GM18526 (cell line): ENCODE results near the gene AOAH.

Experiments used
- POLR2A ChIP-seq: IDR thresholded peaks from 3 replicates; pipeline ENCODE4 v1.6.1; 2011; ENCODE audit not compliant: insufficient read length; ENCODE audit errors: extremely low read depth

Gene AOAH

DNA sequence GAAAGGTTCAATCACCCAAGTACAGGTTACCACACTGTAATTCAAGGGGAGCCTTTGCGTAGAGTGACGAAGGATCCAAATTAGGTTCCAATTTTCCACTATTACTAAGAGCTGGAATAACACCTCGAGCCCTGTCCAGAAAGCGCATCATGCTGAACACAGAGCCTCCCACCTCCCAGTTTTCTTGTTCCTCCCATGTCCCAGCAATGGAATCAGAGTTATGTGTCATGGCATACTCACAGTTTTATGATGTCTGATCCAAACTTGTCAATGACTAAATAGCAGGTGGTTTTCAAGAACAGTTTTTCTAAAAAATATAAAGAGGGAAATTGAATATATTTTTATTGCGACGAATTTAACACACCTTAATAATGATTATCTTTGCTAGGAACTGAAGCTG is 50.6 kb downstream of the AOAH start:
- no peak for TF ChIP-seq POLR2A

DNA sequence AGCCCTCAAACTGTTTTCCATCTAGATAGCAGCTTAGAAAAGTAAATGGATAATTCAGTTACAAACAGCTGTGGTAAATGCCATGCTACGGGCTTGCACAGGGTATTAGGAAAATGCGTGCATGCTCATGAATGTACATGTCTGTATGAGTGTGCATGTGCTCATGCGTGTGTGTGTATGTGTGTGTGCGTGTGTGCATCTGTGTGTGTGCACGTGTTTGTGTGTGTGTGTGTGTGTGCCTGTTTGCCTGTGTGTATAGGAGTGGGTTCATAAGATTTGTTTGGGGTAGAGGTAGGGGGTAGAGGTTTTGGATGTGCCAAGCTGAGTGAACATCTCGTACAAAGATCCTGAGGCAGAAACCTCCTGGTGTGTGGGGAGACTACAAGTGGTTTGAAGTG is 52.9 kb downstream of the AOAH start:
- TF ChIP-seq POLR2A: no peak

DNA sequence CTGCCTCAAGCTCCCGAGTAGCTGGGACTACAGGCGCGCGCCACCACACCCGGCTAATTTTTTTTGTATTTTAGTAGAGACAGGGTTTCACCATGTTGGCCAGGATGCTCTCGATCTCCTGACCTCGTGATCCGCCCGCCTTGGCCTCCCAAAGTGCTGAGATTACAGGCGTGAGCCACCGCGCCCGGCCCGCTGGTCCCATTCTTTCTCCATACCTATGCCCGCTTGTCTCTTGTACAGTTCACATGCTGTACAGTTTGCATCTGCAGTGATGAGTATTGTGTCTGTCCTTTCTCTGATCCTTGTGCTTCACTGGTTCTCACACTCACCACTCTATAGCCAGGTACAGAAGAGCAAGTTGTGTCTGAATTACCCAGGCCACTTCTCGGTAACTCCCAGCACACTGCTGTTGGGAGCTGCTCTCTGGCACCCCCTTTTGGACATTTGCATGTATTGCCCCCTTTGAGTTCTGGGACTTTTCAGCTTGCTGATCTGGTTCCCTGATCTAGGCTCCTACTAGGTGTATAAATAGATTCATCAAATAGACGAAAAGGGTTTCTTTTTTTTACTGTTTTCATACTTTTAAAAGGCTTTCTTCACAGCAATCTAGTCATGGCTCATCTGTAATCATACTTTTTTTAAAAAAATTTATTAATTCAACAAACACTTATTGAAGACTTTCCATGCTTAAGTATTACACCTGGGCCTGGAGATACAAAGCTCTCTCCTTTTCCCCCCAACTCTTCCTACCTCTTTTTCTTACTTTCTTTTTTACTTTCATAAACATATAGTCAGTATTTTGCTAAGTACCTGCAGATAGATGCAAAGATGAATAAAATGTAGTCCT is 53.5 kb downstream of the AOAH start:
- TF ChIP-seq POLR2A: no peak

DNA sequence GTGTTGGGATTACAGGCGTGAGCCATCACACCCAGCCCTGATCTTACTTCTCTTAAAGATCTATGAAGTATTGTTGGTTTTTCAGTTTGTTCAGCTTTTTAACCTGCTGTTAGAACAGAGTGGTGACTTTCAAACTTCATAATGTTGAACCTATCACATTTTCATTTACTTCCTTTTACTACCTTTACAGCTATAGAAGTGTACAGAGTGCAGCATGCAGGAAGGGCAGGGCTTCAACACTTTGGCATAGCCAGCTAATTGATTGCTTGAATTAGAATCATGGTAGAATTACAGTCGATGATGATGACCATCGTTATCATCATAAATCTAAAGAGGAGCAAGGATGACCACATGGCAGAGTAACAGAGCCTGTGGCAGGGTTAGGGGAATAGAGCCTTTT is 55.5 kb downstream of the AOAH start:
- no peak for TF ChIP-seq POLR2A

DNA sequence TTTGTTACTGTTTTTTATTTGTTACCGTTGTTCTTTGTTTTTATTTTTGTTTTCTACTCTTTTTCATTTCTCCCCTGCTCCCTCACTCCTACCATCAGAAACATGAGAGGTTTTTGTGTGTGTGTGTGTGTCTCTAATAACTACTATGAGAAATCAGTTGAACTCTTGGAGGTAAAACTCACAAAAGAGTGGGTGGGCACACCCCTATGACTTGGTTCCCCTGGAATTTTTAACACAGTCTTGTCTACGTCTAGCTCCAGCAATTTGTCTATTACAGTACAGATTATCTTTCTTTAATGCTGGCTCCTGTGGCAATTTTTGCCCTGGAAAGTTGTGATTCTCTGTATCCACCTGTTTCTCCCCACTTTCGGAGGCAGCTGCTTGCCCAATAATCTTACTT is 56.2 kb downstream of the AOAH start:
- no peak for TF ChIP-seq POLR2A

DNA sequence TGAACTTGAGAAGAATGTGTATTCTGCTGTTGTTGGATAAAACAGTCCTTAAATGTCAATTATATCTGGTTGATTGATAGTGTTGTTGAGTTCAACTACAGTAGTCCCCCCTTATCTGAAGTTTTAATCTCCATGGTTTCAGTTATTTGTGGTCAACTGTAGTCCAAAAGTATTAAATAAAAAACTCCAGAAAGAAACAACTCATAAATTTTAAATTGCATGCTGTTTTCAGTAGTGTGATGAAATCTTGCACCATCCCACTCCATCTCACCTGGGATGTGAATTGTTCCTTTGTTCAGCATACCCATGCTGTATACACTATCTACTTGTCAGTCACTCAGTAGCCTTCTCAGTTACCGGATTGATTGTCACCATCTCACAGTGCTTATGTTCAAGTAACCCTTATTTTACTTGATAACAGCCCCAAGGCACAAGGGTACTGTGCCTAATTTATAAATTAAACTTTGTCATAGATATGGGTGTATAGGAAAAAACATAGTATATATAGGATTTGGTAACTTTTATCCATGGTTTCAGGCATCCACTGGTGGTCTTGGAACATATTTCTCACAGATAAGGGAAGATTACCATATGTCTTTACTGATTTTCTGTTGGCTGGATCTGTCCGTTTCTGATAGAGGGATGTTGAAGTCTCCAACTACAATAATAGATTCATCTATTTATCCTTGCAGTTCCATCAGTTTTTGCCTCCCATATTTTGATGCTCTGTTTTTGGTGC is 57.1 kb downstream of the AOAH start:
- TF ChIP-seq POLR2A: no peak

DNA sequence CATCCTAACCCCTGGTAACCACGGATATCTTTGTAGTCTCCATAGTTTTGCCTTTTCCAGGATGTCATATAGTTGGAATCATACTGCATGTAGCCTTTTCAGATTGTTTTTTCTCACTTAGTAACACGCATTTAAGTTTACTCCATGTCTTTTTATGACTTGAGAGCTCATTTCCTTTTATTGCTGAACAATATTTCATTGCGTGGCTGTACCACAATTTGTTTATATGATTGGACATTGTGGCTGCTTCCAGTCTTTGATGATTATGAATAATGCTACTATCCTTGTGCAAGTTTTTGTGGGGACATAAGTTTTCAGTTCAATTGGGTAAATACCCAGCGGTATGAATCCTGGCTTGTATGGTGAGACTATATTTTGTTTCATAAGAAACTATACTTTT is 60.8 kb downstream of the AOAH start:
- TF ChIP-seq POLR2A: no peak

DNA sequence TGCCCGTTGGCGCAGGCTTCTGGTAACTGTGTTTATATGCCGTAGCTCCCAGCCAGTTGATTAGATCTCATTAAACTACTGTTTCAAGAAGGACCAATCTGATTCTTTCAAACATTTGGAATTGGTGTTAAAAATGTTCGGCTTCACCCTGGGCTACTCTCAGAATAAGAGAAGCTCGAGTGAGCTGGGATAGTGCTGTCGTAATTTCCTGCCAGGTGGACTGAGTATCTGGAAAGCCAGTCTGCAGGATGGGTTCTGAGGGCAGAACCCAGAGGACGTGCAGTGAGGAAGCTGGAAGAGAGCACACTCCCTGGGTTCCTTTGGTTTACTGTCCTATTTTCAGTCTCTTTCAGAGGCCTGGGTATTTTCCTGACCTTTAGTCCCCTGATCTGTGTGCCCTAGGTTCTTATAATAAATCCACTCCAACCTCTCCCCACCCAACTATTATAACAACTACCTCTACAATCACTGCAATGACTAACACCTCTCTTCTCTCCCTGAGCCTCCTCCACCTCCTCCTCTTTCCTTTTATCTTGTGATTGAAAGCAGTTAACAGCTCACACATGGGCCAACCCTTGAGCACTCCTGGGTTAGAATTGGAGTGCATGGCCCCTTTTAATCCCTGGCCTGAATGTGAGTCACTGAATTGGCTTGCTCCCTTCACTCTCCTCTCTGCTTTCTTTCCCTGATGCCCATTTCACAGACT is 63.0 kb downstream of the AOAH start:
- no peak for TF ChIP-seq POLR2A

DNA sequence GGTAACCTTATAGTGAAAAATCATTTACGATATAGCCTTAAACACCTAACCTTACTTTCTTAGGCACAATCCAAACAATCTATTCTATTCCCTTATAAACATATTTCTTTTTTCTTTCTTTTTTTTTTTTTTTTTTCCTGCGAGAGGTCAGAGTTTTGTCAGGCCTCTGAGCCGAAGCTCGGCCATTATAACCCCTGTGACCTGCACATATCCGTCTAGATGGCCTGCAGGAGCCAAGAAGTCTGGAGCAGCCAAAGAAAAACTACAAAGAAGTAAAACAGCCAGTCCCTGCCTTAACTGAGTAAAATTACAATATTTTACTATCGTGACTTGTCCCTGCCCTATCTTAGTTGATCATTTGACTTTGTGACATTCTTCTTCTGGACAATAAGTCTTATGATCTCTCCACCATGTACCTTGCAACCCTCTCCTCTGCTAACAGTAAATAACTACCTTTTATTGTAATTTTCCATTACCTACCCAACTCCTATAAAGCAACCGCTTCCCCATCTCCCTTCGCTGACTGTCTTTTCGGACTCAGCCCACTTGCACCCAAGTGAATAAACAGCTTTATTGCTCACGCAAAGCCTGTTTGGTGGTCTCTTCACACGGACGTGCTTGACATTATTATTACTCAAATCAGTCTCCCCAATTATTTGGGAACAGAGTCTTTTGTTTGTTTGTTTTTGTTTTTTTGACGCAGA is 64.5 kb downstream of the AOAH start:
- TF ChIP-seq POLR2A: no peak

DNA sequence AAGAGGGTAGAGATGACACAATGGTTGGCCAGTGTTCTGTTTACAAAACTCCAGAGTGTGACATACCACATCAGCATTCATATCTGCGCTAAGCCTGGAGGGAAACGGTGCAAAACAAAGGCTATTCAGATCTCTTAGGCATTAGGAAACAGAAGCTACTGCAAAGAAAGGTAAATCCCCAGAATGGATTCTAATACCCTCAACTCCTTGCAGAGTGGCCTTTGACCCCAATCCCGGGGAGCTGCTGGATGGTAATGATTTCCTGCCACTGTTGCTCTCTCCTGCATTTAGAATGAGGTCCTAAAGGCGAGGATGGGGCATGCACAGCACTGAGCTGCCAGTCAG is 65.2 kb downstream of the AOAH start:
- no peak for TF ChIP-seq POLR2A

DNA sequence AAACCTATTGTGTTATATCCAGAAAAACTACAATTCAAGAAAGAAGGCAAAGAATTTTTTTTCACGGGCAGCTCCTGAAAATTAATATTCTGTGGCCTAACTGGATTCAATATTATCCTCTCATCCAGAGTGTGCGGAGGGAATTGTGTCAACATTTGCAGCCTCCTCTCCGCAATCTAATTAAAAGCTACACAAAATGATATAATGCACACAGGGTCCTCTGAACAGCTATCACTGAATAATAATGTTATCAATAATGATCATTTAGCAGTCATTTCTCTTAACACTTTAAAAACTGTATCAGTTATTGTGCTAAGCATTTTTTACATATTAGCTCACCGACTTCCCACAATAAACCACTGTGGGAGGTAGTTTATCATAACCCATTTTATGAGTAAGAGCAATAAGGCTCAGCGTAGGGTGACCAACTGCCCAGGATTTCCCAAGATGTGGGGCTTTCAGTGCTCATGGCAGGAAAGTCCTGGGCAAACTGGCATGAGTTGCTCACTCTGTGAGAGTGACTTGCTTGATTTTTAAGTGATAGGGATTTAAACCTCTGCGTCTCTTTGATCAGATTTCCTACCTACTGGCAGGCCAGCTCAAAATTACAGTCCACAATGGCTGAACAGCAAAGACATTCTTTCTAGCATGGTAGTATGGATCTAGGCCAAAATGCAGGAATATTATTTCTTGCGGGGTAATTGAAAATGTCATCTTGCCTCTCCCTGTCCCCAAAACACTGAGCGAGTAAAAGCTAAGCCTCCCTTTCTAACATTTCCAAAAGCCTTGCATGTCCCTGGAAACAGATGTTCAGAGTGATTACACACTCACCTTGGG is 65.7 kb downstream of the AOAH start:
- no peak for TF ChIP-seq POLR2A

DNA sequence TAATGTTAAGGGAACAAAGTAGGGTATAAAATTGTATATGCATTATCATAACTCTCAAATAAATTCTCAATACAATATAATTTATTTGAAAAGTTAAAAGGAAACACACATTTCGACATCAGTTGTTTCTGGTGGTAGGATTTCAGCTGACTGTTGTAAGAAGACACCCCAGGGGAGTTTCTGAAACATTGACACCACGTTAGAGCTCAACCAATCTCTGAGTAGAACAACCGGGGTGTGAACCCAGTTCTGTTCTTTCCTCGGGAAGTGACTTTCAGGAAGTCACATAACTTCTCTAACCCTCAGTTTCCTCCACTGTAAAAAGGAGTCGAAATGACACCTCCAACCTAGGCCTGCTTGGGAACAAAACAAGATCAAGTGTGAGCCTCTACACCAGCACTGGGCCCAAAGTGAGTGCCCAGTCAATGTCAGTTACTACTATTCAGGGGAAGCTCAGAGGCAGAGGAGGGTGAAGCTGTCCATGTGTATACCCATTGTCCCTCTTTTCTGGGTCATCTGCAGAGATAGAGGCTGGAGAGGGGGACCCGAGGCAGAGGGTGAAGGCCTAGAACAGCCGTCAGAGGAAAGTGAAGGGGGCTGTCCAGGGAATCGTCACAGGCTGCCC is 67.1 kb downstream of the AOAH start:
- TF ChIP-seq POLR2A: no peak

DNA sequence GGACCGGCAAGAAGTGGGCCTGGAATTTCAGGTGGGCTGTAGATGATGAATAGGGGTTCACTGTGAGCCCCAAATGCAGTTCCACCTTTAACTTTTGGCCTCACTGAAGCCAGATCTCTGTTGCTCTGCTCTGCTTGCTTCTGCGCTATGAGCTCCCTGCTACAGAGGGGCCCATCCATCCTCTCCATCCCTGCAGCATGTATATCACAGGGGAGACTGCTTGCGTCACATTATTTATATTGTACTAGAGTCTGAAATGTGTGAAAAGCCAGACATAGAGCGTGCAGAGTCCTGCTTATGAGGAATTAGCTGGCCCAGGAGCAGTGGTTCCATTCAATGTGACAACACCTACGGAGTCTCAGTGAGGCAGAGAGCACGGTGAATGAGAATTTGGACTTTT is 69.9 kb downstream of the AOAH start:
- TF ChIP-seq POLR2A: no peak
